CD4-positive, alpha-beta T cell treated with Interleukin-6 for 4 hours (primary cell): Measurements from ENCODE around the gene TBC1D22A.

Source experiments
- DNase-seq: peaks from one replicate; pipeline ENCODE4 v3.0.0-alpha.2; 2020; ENCODE audit warnings: mixed read lengths

The TBC1D22A gene

DNA sequence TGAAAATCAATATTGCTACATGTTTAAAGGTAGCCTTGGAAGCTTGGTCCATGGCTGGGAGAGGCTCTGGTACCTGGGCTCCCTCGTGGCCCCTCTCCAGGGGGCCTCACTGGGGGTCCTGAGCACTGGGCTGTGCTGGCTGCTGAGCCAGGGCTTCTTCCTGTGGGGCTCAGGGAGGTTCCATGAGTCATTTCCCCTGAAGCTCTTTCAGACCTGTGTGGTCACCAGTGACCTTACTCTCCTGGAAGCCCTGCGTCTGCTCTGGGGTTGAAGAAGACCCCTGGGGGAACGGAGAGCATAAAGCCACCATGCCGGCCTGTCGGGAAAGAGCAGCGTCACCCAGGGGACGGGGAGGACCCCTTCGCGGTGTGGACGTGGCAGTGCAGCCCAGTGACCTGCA is 389.0 kb downstream of the TBC1D22A start:
- DNase-seq = no peak

DNA sequence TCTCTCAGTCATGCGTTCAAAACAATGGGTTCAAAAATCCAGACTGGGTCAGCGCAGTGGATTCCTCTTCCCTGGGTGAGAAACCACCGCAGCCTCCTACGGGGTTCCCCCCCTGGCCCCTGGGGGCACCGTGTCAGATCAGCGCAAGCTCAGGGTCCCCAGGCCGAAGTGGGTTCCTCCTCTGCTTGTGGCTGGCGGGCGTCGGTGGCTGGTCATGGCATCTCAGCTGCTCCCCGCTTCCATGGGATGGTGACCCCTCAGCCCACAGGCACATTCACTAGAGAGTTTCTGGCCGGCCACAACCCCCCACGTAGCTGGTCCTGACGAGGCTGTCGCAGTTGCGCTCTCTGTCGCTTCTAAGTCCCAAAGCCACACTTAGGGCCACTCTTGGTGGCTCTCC is 389.8 kb downstream of the TBC1D22A start:
- no peak for DNase-seq

DNA sequence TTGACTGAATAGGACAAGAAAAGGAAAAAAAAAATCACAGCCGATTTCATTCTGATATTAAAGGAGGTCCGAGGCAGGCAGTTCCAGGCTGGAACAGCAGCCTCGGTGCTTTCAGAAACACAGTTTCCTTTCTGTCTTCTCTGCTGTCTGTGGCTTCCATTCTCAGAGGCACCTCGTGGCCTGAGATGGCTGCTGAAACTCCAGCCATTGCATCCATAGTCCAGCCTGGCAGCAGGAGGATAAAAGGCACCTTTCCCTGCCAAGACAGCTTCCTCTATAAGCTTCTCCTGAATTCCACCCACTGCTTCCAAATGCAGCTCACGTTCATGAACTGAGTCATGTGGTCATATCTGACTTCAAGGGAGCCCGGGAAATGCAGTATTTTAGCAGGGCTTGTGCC is 390.5 kb downstream of the TBC1D22A start:
- DNase-seq = no peak

DNA sequence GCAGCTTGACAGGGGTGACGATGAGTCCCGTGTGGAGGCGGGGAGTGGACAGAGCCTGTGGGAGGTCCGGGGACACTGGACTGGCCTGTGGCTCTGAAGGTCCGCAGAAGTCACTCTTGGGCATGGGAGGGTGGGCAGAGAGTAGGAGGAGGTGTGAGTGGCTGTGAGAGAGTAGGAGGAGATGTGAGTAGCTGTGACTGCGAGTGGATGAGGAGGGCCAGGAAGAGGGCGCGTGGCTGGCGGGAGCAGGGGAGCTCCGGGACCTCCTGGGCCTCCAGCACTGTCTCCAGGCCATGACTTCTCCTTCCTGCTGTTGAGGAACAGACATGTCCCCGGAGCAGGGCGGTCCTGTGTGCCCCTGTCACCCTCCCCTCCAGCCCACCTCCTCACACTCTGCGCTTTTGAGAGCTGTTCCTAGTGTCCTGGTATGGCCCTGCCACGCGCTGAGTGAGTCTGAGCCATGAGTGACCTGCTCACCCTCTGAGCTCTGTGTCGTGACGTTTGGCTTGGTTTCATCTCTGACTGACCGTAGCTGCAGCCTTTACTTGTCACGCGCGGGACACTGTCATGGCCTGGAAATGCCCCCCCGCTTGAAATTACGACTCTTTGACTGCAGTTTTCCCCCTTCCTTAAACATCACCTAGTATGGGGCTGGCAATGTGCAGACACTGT is 391.5 kb downstream of the TBC1D22A start:
- no peak for DNase-seq

DNA sequence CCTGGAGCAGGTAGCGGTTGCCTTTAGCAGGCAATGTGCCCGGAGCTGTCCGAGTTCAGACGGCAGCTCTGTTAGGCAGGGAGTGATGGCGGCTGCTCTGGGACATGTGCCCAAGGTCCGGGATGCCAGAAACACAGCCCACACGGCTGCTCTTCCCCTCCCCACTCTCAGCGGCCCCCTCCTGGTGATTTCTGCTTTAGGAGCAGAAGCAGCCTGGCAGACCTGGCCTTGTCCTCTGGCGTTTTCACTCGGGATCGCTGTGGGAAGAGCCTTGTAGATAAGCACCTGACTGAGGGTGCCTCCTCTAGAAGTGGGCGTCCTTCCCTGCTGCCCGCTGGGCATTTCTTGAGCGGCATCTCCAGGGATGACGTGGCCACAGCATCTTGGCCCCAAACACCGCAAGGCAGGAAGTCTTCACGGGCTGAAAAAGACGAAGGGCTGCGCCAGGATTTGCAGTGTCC is 392.2 kb downstream of the TBC1D22A start:
- no peak for DNase-seq

DNA sequence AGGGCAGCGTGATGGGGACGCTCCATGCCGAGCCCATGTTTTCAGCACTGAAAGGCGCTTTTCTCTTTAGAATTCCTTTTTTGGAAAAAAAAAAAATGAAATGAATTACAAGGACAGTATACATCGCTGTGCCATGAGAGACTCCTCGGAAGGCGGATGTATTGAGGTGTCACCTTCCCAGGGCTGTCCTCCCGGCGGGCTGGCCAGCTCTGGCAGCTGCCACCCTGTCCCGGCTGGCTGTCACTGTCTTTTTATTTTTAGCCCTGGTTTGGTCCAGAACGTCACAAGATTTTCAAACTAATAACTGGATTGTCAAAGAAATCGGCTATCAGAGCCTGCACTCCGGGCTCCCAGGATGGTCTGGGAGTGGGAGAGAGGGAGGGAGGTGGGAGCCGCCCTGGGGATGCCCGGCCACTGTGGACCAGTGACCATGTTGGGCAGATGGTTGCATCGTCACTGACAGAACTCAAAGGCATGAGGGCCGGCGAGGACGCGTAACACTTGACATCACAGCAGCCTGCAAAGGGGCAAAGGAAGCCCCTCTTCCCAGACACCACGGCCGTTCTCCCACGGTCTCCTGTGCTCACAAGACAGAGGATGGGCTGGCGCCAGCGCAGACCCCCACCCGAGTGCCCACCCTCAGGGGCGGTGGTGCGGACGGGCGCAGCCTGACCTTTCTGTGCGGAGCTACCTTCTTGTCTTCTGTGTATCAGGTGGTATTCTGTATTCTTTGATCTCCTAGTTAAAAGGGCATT is 392.9 kb downstream of the TBC1D22A start:
- DNase-seq = no peak

DNA sequence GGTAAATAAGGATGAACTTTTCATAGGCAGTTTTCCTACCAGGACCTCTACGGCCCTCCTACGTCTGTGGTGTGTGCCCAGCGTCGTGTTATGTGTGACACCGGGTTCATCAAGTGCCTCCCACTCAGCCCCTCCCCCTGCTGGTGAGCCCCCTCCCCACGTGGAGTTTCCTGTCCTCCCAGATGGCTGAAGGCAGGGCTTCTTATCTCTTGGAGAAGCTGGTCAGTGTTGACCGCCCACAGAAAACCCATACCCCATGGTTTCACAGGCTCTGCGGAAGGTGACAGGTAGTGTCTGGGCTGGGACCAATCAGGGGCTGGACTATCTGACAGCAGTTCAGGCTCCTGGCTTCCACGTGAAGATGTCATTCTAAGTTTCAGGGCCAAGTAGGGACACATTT is 393.5 kb downstream of the TBC1D22A start:
- DNase-seq = no peak

DNA sequence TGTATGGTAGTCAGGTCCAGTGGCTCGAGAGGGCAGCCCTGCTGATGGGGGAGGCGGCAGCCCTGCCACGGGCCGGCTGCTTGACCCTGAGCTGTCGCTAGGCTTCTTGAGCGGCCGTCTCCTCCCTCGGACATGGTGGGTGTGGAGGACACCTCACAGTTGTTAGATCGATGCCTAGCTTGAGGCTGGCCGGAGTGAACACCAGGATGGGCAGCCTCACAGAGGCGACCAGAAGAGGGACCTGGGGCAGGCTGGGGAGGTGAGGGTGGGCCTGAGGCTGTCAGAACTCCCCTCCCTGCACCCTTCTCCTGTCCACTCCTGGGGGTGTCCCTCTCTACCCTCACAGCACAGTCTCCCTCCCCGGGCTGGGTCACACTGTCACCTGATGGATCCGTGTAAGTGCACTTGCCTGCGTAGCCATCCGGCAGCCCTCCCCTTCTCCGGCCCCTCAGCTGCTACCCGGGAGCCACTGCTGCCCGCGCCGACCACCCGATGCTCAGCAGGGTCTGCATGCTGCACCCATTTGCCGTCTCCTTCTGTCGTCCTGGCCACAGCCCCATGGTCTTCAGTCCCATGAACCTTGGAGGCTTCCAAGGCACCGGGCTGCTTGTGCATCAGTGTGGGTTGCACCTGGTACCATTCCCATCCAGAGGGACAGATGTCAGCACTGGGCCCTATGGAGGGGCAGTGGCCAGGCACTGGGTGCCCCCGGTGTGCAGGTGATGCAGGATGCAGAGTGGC is 394.1 kb downstream of the TBC1D22A start:
- DNase-seq = no peak

DNA sequence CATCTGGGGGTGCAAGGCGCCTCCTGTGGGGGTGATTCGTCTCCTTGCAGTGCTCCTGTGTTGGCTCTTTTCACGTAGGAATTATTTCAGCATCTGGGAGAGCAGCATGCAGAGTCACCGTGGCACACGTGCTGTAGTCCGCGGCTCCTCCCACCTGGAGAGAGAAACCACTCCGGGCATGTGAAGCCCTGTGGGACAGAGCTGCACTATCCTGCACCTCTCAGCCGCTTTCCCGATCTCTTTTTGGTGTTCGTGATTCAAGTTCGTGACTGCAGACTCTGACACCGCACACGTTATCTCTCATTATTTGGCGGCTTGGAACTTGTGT is 394.6 kb downstream of the TBC1D22A start:
- DNase-seq = no peak

DNA sequence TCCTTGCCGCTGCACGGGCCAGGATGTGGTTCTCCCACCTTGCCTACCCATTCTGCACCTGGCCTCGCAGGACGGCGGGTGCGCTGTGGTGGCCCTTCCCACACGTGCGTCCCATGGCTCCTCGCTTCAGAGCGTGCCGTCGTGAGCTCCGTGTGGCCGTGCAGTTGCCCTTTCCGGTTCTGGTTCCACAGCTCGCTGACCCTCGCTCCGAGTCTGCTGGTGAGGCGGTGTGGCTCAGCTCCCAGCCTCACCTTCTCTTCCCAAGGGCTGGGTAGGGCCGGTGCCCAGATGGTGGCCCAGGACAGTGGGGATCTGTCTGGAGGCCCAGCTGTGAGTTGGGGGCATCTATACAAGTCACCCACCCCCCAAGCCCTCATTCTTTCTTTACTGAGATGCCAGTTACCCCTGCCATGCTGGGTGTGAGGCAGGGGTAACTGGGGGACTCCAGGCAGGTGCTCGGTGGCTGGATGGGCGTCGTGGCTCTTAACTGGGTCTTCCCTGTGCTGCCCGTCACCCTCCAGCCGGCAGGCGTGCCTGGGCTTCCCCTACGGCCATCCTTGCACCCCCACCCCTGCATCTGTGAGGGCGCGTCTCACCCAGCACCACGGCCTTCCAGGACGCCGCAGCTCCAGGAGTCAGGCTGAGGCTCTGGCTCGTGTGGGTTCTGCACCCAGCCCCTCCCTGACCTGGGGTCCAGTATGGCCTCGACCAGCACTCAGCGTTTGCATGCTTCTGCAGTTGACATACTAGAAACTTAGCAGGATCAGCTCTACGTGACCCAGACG is 395.2 kb downstream of the TBC1D22A start:
- DNase-seq = no peak

DNA sequence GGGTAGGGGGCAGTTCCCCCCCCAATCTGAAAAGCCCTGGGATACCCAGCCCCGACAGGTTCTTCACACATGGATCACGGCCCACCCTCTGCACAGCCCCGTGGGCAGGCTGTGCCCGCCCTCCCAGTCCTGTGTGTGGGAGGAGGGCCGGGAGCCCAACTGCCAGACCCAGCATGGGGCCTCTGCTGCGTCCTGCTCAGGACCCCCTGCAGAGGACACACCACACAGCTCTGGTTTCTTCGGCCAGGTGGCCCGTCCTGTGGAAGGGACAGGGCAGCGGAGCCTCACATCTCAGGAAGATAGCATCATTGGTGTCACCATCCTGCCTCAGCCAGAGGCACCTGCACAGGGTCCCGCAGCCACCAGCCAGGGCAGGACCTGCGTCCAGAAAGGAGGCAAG is 396.0 kb downstream of the TBC1D22A start:
- DNase-seq = no peak

DNA sequence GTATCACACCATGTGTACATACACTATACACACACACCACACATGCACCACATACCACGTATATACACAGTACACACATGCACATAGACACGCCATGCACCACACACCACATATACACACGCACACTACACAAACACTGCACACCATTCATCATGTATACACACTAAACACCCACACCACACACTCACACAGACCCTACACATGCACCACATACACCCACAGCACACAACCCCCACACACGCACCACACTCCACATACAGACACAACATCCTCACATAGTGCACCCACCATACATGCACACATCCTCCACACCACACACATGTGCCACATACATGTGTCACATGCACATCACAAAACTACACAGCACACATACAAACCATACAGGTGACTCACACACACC is 397.1 kb downstream of the TBC1D22A start:
- DNase-seq = no peak

DNA sequence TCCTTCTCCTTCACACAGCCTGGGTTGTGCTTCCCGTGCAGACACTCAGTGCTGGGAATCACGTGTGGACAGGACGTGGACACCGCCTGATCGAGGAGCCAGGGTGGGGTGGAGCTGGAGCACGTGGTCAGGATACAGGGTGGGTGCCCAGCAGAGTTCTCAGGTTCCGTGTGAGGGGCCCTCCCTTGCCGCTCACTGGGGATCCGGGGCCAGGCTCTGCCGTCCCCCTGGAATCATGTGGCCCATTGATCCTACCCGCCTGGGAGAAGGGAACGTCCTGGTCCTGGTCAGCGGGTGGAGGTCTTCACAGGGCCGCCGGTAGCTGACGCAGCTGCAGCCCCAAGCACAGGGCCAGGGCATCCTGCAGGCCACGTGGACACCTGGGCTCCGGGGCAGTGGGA is 397.7 kb downstream of the TBC1D22A start:
- no peak for DNase-seq

DNA sequence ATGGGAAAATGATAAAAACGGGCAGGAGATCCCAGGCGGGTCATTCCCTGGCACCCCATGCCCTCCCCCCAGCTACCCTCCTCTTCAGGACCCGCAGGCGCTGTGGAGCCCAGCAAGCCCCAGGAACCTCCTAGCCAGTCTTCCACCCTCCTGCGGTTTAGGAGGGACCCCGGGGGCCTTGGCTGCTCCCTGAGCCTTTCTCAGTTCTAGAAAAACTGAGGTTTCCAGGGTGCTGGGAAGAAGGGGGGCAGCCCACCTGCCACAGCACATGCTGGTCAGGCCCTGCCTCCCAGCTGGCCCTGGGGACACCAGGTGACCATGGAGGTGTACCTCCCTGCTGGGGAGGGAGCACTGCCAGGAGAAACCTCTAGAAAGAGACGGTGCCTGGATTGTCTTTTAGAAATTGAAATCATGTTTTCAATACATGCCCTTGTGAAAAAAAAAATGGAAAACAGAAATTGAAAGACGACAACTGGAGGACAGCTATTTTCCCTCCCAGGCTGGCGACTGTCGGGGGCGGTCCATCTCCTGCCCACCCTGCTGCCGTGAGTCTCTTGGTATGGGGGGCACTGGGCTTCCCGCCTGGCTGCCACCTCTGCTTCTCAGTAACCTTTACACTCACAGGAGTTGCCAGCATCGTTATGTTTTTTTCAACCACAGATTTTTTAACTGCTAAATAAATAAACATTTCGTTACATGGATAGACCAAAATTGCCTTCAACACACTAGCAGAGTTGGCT is 398.5 kb downstream of the TBC1D22A start:
- no peak for DNase-seq

DNA sequence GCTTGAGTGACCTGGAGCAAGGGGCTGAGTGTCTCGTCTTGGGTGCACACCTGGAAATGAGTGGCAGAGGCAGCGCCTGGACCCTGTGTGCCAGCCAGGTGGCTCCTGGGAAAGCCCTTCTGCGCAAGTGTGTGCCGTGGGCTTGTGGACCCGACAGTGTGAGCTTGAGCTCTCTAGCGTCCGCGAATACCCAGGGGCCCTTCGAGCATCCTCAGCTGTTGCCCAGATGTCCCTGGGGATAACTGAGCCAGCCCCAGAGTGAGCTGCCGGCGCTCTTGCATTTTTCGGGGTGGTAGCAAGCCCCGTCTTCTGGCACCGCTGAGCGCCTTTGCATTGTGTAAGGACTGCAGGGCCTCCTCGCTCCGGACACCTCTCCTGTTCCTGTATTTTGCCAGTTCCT is 399.2 kb downstream of the TBC1D22A start:
- DNase-seq = no peak

DNA sequence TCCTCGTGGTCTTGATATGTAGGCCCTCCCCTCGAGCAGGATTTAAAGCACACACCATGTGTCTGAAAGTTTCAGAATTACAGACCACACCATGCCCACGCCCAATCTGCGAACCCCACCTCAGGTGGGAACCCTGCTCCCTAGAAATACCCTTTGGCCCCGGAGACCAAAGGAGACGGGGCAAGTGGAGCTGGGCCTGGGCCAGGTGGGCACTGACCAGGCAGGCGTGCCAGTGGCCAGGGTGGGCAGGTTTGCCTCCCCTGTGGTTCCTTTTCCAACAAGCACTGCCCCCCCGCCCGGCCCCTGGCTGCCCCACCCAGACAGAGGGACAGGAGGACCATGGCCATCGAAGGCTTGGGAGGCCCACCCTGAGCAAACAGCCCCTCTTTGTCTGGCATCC is 400.4 kb downstream of the TBC1D22A start:
- DNase-seq = no peak

DNA sequence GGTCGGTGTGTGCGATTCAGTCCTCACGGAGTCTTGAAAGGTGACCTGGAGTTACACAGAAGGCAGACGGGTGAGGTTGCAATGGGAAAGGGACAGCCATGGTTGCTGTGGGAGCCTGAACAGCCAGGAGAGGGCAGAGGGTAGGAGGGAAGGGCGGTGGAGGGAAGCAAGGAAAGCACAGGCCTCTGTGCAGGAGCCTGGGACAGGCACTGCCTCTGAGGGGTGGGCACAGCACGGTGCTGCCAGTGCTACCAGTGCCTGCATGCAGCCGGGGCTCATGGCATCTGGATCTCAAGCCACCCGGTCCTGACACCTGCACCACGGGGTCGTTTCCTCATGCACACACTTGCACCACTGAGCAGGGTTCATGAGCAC is 401.0 kb downstream of the TBC1D22A start:
- no peak for DNase-seq

DNA sequence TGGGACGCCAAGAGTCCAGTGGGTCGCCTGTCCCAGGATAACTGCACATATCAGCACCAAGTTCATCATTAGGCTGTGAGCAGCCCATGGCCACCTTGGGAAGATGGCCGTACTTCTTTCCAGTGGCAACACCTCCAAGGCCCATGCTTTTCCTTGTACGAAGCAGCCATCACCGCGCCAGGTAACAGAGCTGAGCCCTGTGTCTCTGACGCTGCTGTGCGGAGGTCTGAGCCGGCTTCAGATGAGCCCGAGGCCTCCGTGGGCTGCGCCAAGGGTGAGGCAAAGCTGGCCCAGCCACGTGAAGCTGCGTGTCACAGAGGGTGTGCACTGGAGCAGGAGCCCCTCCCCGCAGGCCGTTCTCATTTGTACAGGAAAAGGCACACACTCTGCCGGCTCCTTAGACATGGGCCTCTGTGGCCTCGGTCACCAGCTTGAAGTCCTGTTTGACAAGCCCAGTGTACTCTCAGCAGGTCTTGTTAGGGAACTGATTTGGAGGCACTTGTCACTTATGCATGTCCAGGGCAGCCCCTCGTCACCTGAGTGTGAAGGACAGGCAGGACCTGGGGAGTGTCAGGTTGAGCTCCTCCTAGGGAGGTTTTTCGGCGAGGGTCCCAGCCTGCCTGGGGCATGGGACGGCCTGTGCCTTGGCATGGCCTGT is 401.5 kb downstream of the TBC1D22A start:
- DNase-seq = no peak

DNA sequence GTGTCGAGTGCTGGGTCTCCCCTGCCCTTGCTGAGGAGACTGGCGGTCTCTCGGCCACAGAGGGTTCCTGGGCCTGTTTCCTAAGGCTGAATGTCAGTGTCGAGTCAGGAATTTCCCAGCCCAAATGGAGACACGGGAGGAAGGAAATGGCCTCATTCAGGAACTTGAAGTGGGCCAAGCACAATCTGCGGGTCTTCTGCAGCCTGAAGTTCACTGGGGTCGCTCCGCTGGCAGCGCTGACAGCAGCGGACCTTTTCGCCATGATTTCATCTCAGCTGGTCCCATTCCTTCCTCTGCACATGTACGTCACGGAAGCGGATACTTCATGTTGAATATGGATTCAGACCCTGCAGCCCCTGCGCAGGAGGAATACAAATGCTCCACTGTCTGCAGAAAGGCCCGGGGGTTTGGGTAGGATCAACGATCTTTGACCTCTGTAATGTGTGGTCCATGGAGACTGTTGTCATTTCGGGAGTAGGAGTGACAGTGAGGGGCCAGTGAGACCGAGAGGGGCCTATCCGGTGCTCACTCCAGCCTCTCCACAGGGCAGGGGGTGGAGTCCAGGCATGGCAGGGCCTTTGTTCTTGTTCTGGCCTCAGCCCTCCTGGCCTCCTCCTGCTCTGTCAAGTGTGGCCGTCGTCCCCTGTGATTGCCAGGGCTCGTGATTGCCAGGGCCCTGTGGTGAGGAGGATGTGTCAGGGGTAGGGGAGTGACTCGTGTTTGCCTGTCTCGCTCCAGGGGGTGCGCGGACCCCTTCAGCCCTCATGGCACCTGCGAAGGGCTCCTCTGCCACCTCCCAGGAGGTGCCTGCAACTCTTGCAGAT is 402.3 kb downstream of the TBC1D22A start:
- no peak for DNase-seq

DNA sequence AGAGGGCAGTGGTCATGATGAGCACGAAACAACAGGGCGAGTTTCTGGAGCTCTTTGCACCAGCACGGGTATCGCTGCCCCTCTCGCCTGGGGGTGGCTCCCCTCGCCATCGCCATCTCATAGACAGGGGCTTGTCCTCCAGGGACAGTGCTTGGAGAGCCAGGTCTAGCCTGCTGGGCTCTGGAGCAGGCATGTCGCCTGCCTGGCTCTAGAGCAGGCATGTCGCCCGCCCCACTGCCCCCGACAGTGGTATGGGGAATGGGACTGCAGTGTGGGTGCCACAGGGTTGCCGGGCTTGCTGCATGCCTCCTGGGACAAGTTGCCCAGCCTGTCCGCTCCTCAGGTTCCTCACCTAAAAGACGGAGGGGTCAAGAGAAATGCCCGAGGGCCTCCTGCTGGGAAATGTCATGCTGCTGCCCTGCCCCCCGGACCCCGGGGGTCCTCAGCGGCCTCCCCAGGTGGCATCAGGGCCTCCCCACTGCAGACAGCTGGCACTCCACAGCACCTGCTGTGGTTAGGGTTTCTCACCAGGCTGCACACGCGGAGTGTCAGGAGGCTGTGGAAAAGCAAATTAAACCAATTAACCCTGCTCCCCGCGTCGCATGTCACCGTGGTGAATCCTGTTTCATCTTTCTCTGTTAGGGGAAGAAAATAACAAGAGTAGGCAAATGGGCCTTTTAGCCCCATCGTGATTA is 403.0 kb downstream of the TBC1D22A start:
- no peak for DNase-seq

DNA sequence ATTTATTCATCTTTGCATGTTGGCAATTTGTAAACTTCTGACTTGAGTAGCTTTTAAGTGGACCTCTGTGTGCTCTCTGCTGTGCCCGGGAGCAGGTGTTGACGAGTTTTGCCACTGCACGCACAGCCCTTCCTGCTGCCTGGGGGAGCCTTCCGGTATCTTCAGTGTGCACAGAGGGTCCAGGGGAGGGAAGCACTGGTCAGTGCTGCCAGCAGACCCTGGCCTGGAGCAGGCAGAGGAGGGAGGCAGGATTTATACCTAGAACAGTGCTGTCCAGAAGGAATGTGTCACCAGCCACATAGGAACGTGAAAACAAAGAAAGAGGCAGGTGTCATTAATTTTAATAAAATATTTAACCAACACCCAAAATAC is 403.6 kb downstream of the TBC1D22A start:
- DNase-seq = no peak
